GM23338 (cell line): Measurements from ENCODE around the gene CRMP1.

Experiments
- CREB1 ChIP-seq: fragments of 250-450 bp; sonication (Bioruptor Pico); IDR thresholded peaks from 2 replicates; pipeline ENCODE4 v1.5.0; 2020; ENCODE audit warnings: low read depth, mild to moderate bottlenecking, moderate library complexity
- EZH2 ChIP-seq: fragments of 200-600 bp; sonication (generic); IDR thresholded peaks from one replicate; pipeline ENCODE4 v1.8.0; 2017; ENCODE audit warnings: antibody characterized with exemption, mild to moderate bottlenecking, low read depth; ENCODE audit not compliant: unreplicated experiment
- EZH2phosphoT487 ChIP-seq: fragments of 200-600 bp; sonication (generic); IDR thresholded peaks from one replicate; pipeline ENCODE4 v1.8.1; 2018; ENCODE audit warnings: antibody characterized with exemption; ENCODE audit not compliant: unreplicated experiment
- JUNB ChIP-seq: IDR thresholded peaks from one replicate; pipeline ENCODE4 v1.6.1; 2016; ENCODE audit warnings: antibody characterized with exemption; ENCODE audit not compliant: unreplicated experiment
- NANOG ChIP-seq: IDR thresholded peaks from 2 replicates; pipeline ENCODE4 v1.6.1; 2016; ENCODE audit warnings: antibody characterized with exemption, borderline replicate concordance
- POLR2AphosphoS5 ChIP-seq: IDR thresholded peaks from 2 replicates; pipeline ENCODE4 v1.6.1; 2016; ENCODE audit warnings: antibody characterized with exemption, low read depth
- STAT1 ChIP-seq: IDR thresholded peaks from one replicate; pipeline ENCODE4 v1.6.1; 2016; ENCODE audit warnings: antibody characterized with exemption; ENCODE audit not compliant: unreplicated experiment
- ZNF114 ChIP-seq: fragments of 250-450 bp; sonication (Bioruptor Pico); IDR thresholded peaks from 2 replicates; pipeline ENCODE4 v1.5.0; 2020; ENCODE audit warnings: mild to moderate bottlenecking, moderate library complexity
- ZNF331 ChIP-seq: fragments of 250-450 bp; sonication (Bioruptor Pico); IDR thresholded peaks from 2 replicates; pipeline ENCODE4 v1.5.0; 2020; ENCODE audit warnings: low read depth, mild to moderate bottlenecking, moderate library complexity
- TF ChIP-seq, protein P1 (sequence below), 2 experiments: fragments of 200-600 bp in 1 of 2; sonication (generic) in 1 of 2; conservative IDR thresholded peaks; 2 replicates each; pipeline versions ENCODE4 v1.5.1 to v1.6.1; 2016 to 2017; ENCODE audit warnings: antibody characterized with exemption in 2 of 2, low read depth in 2 of 2, mild to moderate bottlenecking in 2 of 2, moderate library complexity in 1 of 2
- TF ChIP-seq, protein P2 (sequence below): IDR thresholded peaks from one replicate; pipeline ENCODE4 v1.6.1; 2018; ENCODE audit warnings: antibody characterized with exemption; ENCODE audit not compliant: unreplicated experiment
- TF ChIP-seq, protein P3 (sequence below): IDR thresholded peaks from 2 replicates; pipeline ENCODE4 v1.6.1; 2016; ENCODE audit warnings: antibody characterized with exemption
- TF ChIP-seq, protein P4 (sequence below): fragments of 250-450 bp; sonication (Bioruptor Pico); IDR thresholded peaks from 2 replicates; pipeline ENCODE4 v1.5.0; 2020; ENCODE audit warnings: mild to moderate bottlenecking, moderate library complexity

DNA sequence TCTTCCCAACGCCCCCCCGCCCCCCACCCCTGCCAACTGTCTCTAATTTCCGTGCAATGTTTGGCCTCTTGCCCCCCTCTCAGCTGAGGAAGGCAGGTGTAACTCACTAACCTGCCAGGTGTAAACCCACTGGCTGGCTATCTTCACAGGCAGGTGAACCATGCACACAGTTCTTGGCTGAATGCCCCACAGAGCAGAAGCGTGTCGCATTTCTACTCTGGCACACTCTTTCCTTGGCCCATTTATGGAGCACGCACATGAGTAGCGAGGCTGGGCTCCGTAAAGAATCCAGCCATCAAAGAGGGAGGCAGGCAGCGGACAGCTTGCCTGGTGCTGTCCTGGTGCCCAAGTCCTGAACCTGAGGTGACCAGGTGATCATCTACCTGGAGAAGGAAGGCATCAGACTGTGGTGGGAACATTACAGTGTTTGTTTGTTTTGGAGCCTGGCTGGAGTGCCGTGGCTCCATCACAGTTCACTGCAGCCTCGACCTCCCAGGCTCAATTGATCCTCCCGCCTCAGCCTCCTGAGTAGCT, 39.2 kb upstream of the CRMP1 start:
- TF ChIP-seq, protein P1, sequence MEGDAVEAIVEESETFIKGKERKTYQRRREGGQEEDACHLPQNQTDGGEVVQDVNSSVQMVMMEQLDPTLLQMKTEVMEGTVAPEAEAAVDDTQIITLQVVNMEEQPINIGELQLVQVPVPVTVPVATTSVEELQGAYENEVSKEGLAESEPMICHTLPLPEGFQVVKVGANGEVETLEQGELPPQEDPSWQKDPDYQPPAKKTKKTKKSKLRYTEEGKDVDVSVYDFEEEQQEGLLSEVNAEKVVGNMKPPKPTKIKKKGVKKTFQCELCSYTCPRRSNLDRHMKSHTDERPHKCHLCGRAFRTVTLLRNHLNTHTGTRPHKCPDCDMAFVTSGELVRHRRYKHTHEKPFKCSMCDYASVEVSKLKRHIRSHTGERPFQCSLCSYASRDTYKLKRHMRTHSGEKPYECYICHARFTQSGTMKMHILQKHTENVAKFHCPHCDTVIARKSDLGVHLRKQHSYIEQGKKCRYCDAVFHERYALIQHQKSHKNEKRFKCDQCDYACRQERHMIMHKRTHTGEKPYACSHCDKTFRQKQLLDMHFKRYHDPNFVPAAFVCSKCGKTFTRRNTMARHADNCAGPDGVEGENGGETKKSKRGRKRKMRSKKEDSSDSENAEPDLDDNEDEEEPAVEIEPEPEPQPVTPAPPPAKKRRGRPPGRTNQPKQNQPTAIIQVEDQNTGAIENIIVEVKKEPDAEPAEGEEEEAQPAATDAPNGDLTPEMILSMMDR (conservative IDR thresholded peaks at IDR 0.05; ENCODE audit: low read depth in 2 of 2) = no peak
- TF ChIP-seq, protein P2, sequence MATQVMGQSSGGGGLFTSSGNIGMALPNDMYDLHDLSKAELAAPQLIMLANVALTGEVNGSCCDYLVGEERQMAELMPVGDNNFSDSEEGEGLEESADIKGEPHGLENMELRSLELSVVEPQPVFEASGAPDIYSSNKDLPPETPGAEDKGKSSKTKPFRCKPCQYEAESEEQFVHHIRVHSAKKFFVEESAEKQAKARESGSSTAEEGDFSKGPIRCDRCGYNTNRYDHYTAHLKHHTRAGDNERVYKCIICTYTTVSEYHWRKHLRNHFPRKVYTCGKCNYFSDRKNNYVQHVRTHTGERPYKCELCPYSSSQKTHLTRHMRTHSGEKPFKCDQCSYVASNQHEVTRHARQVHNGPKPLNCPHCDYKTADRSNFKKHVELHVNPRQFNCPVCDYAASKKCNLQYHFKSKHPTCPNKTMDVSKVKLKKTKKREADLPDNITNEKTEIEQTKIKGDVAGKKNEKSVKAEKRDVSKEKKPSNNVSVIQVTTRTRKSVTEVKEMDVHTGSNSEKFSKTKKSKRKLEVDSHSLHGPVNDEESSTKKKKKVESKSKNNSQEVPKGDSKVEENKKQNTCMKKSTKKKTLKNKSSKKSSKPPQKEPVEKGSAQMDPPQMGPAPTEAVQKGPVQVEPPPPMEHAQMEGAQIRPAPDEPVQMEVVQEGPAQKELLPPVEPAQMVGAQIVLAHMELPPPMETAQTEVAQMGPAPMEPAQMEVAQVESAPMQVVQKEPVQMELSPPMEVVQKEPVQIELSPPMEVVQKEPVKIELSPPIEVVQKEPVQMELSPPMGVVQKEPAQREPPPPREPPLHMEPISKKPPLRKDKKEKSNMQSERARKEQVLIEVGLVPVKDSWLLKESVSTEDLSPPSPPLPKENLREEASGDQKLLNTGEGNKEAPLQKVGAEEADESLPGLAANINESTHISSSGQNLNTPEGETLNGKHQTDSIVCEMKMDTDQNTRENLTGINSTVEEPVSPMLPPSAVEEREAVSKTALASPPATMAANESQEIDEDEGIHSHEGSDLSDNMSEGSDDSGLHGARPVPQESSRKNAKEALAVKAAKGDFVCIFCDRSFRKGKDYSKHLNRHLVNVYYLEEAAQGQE = peak; percentile 56
- TF ChIP-seq EZH2phosphoT487 (no peak), EZH2 (no peak), POLR2AphosphoS5 (no peak), JUNB (no peak), CREB1 (no peak), NANOG (no peak), ZNF331 (CRISPR knock-in tag) (no peak), STAT1 (no peak), ZNF114 (CRISPR knock-in tag) (no peak)
- TF ChIP-seq, protein P3, sequence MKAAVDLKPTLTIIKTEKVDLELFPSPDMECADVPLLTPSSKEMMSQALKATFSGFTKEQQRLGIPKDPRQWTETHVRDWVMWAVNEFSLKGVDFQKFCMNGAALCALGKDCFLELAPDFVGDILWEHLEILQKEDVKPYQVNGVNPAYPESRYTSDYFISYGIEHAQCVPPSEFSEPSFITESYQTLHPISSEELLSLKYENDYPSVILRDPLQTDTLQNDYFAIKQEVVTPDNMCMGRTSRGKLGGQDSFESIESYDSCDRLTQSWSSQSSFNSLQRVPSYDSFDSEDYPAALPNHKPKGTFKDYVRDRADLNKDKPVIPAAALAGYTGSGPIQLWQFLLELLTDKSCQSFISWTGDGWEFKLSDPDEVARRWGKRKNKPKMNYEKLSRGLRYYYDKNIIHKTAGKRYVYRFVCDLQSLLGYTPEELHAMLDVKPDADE = no peak
- TF ChIP-seq, protein P4, sequence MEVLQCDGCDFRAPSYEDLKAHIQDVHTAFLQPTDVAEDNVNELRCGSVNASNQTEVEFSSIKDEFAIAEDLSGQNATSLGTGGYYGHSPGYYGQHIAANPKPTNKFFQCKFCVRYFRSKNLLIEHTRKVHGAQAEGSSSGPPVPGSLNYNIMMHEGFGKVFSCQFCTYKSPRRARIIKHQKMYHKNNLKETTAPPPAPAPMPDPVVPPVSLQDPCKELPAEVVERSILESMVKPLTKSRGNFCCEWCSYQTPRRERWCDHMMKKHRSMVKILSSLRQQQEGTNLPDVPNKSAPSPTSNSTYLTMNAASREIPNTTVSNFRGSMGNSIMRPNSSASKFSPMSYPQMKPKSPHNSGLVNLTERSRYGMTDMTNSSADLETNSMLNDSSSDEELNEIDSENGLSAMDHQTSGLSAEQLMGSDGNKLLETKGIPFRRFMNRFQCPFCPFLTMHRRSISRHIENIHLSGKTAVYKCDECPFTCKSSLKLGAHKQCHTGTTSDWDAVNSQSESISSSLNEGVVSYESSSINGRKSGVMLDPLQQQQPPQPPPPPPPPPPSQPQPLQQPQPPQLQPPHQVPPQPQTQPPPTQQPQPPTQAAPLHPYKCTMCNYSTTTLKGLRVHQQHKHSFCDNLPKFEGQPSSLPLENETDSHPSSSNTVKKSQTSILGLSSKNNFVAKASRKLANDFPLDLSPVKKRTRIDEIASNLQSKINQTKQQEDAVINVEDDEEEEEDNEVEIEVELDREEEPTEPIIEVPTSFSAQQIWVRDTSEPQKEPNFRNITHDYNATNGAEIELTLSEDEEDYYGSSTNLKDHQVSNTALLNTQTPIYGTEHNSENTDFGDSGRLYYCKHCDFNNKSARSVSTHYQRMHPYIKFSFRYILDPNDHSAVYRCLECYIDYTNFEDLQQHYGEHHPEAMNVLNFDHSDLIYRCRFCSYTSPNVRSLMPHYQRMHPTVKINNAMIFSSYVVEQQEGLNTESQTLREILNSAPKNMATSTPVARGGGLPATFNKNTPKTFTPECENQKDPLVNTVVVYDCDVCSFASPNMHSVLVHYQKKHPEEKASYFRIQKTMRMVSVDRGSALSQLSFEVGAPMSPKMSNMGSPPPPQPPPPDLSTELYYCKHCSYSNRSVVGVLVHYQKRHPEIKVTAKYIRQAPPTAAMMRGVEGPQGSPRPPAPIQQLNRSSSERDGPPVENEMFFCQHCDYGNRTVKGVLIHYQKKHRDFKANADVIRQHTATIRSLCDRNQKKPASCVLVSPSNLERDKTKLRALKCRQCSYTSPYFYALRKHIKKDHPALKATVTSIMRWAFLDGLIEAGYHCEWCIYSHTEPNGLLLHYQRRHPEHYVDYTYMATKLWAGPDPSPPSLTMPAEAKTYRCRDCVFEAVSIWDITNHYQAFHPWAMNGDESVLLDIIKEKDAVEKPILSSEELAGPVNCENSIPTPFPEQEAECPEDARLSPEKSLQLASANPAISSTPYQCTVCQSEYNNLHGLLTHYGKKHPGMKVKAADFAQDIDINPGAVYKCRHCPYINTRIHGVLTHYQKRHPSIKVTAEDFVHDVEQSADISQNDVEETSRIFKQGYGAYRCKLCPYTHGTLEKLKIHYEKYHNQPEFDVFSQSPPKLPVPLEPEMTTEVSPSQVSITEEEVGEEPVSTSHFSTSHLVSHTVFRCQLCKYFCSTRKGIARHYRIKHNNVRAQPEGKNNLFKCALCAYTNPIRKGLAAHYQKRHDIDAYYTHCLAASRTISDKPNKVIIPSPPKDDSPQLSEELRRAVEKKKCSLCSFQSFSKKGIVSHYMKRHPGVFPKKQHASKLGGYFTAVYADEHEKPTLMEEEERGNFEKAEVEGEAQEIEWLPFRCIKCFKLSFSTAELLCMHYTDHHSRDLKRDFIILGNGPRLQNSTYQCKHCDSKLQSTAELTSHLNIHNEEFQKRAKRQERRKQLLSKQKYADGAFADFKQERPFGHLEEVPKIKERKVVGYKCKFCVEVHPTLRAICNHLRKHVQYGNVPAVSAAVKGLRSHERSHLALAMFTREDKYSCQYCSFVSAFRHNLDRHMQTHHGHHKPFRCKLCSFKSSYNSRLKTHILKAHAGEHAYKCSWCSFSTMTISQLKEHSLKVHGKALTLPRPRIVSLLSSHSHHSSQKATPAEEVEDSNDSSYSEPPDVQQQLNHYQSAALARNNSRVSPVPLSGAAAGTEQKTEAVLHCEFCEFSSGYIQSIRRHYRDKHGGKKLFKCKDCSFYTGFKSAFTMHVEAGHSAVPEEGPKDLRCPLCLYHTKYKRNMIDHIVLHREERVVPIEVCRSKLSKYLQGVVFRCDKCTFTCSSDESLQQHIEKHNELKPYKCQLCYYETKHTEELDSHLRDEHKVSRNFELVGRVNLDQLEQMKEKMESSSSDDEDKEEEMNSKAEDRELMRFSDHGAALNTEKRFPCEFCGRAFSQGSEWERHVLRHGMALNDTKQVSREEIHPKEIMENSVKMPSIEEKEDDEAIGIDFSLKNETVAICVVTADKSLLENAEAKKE (CRISPR knock-in tag) = no peak
